Adrenal gland (tissue), 12 donors: Measurements from ENCODE around the gene HABP4. TPM values are rescaled to one million over a fixed set of nuclear protein-coding genes. Genes with fewer than 3 reads are reported as not detected.

Experiments
- DNase-seq, 7 donors: peaks; one replicate each; pipeline ENCODE4 v3.0.0-alpha.2; 2019 to 2020
- H3K27ac ChIP-seq, 5 donors: fragments of 200-600 bp; sonication (generic) in 4 of 5; 1 replicate in 3 of 5; 2 replicates in 2 of 5; pipeline versions ENCODE4 v1.5.1 to v1.8.0; 2016 to 2020; ENCODE audit warnings: mild to moderate bottlenecking in 1 of 5
- H3K27me3 ChIP-seq: fragments of 200-600 bp; 2 replicates; pipeline ENCODE4 v1.8.0; 2021
- H3K36me3 ChIP-seq, 2 donors: fragments of 200-600 bp; replicated peaks in 1 of 2; 1 replicate in 1 of 2; 2 replicates in 1 of 2; pipeline versions ENCODE4 v1.5.1 to v1.8.0; 2018 to 2022
- H3K4me1 ChIP-seq, 2 donors: fragments of 200-600 bp; replicated peaks in 1 of 2; 1 replicate in 1 of 2; 2 replicates in 1 of 2; pipeline versions ENCODE4 v1.5.1 to v1.8.0; 2018 to 2021
- H3K4me3 ChIP-seq, 4 donors: fragments of 200-600 bp; sonication (generic) in 3 of 4; one replicate each; pipeline ENCODE4 v1.5.1; 2016 to 2018
- H3K9me3 ChIP-seq, 3 donors: fragments of 200-600 bp; sonication (generic) in 1 of 3; replicated peaks in 1 of 3; 1 replicate in 2 of 3; 2 replicates in 1 of 3; pipeline versions ENCODE4 v1.5.1 to v1.8.0; 2016 to 2021
- POLR2A ChIP-seq, 2 donors: fragments of 450-650 bp; IDR thresholded peaks; one replicate each; pipeline ENCODE4 v1.6.1; 2017; ENCODE audit warnings: antibody characterized with exemption in 2 of 2, mild to moderate bottlenecking in 2 of 2, moderate library complexity in 1 of 2
- WGBS, 4 donors: extraction: QIAGEN DNeasy Blood & Tissue Kit in 2 of 4; methylation state at CpG; one replicate each; pipeline versions ENCODE4 v1.1.5 to v1.1.7; 2013 to 2017; 5-methylcytosine and 5-hydroxymethylcytosine counted together
- intact Hi-C, 2 donors: fragments of 100-400 bp; cut with DNase I; formaldehyde crosslinking; loops; one replicate each; pipeline versions ENCODE4 v1.14.1 to v1.15.0; 2022 to 2023
- polyA plus RNA-seq, 3 donors: library from polyadenylated mRNA; stranded (reverse); fragments of 200-250 nt in 2 of 3; fragments of 350-450 nt in 1 of 3; fragmentation: Illumina TruSeq in 1 of 3; extraction: RNeasy Lipid Tissue Mini Kit (QIAGEN cat#74804) in 1 of 3; gene quantifications; one replicate each; pipeline ENCODE4 v1.2.3, GENCODE V29; 2013 to 2014
- total RNA-seq, 9 donors: library from RNA; depleted of rRNA in 4 of 9; stranded (reverse); fragments of >200 nt in 4 of 9; fragments of 120-200 nt in 1 of 9; fragmentation: NEBNext Ultra II Directional in 1 of 9; extraction: Animal tissue kit (Norgen Biotek cat#: 25700) in 1 of 9; gene quantifications; one replicate each; pipeline versions ENCODE4 v1.1.0 to v1.2.4, GENCODE V29; 2013 to 2023
- TF ChIP-seq, protein P1 (sequence below), 6 experiments: fragments of 450-650 bp in 4 of 6; fragments of 200-600 bp in 2 of 6; sonication (generic) in 1 of 6; IDR thresholded peaks; 1 replicate in 5 of 6; 2 replicates in 1 of 6; pipeline versions ENCODE4 v1.5.1 to v1.8.0; 2016 to 2021; ENCODE audit warnings: antibody characterized with exemption in 6 of 6, mild to moderate bottlenecking in 2 of 6, moderate library complexity in 1 of 6
- donor health status: healthy with polysubstance abuse.
- donor health status: Bipolar disorder and iron deficiency.
- donor health status: DM: yes; HTN: yes; CAD: no.
- donor health status: DM: no; HTN: no; CAD: no.
- donor health status: DM: no; HTN: no; CAD: no.
- donor health status: DM: yes; HTN: yes; CAD: no.

Gene HABP4
- total and polyA plus RNA-seq, 12 donors, result 4.8 to 22.4 (median 10.0) TPM

GRCh38 chr9:96418083-96418919 is 31.7 kb upstream of the HABP4 start, which contains the start of gene ZNF367:
Gene ZNF367, minus strand, starts transcription at chr9:96418370. Its CDS starts 338 bp downstream, at chr9:96418032.
- intact Hi-C loops, result no loop called here
- H3K27ac ChIP-seq, result peak within 1 kb of the TSS; percentile 74 to 98 (median 93)

DNA sequence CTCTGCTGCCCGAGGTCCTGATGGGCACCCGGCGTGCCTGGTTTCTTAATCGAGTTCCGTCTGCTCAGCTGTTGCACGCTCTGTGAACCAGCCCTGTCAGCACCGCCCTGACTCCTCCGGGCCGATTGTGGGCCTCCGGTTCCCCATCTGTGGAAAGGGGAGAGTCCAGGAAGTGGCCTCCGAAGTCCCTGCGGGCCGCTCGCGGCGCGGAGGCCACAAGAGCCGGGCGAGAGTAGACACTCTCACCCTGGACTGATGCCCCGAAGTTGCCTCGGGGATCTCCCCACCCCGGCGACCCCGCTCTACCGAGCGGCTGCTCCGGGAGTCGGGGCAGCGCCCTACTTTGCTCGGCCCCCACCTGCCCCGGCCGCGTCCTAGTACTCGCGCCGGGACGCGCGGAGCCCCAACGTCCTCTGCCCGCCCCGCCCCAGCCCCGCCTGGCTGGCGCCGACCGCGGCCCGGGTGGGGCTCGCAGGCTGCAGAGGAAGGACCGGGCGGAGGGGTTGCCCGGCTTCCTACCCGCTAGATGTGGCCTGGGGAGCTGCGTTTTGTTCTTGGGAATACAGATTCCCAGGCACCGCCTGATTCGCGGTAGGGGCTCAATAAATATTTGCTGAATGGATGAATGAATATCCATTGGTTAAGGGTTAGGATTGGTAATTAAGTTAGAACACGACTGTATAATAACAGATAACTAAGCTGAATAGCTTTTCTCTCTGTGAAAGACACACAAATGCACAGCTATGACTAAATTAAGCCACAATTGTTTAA is 30.9 kb upstream of the HABP4 start:
- Histone ChIP-seq H3K36me3 (no peaks in the 10 kb centered on the region), H3K4me3 (peak overlapping the region in 3 of 4 donors; percentile 5 to 91 (median 65)), H3K9me3 (no peaks in the 10 kb centered on the region), H3K27ac (peak overlapping the region; percentile 74 to 98 (median 93)), H3K4me1 (peaks cover 13 to 28% of the 10 kb centered on the region in 2 donors), H3K27me3 (no peaks in the 10 kb centered on the region)
- TF ChIP-seq POLR2A (IDR thresholded peaks at IDR 0.05), result peak; percentile 6 to 59
- TF ChIP-seq, protein P1, sequence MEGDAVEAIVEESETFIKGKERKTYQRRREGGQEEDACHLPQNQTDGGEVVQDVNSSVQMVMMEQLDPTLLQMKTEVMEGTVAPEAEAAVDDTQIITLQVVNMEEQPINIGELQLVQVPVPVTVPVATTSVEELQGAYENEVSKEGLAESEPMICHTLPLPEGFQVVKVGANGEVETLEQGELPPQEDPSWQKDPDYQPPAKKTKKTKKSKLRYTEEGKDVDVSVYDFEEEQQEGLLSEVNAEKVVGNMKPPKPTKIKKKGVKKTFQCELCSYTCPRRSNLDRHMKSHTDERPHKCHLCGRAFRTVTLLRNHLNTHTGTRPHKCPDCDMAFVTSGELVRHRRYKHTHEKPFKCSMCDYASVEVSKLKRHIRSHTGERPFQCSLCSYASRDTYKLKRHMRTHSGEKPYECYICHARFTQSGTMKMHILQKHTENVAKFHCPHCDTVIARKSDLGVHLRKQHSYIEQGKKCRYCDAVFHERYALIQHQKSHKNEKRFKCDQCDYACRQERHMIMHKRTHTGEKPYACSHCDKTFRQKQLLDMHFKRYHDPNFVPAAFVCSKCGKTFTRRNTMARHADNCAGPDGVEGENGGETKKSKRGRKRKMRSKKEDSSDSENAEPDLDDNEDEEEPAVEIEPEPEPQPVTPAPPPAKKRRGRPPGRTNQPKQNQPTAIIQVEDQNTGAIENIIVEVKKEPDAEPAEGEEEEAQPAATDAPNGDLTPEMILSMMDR (IDR thresholded peaks at IDR 0.05), result no peak
- DNase-seq, result peak; percentile 42 to 71 (median 53)
- WGBS, 4 donors, result 0 to 1% (median 0%) methylated on average over 7 to 58 of the region's 58 CpGs
- intact Hi-C loops, result no loop called here

More at GRCh38 chr9:96418083-96418919, 31.7 kb upstream of the HABP4 start, which contains the start of gene ZNF367:
- TF ChIP-seq POLR2A (IDR thresholded peaks at IDR 0.05), result peak in 1 of 2 donors; percentile 45
- TF ChIP-seq, protein P1 (IDR thresholded peaks at IDR 0.05), result no peak
- H3K27me3 ChIP-seq, result no peaks in the 10 kb centered on the region
- H3K4me1 ChIP-seq, result peaks cover 13 to 28% of the 10 kb centered on the region in 2 donors
- no peaks in the 10 kb centered on the region for H3K36me3 ChIP-seq
- no peaks in the 10 kb centered on the region for H3K9me3 ChIP-seq
- 0 to 1% (median 1%) methylated on average over 13 to 100 of the region's 100 CpGs; no CpG with 5 or more reads in 1 of the 4 donors for WGBS, 4 donors
- DNase-seq, result peak; percentile 97 to 98 (median 98)
- peak within 1 kb of the TSS; percentile 27 to 91 (median 56) for H3K4me3 ChIP-seq

DNA sequence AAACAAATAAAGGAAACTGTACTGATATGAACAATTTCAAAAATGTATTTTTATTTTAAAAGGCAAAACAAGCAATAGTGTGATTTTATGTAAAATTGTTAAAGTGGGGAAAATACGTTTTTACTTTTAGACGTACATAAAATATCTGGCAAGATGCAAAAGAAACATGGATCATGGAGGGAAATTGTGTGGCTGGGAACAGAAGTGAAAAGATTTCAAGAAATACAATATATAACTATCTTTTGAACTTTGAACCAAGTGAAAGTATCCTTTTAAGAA is 30.3 kb upstream of the HABP4 start:
- Histone ChIP-seq H3K4me3 (peak overlapping the region in 1 of 4 donors; percentile 65), H3K4me1 (peaks cover 13 to 28% of the 10 kb centered on the region in 2 donors), H3K27ac (peak overlapping the region; percentile 74 to 98 (median 93)), H3K27me3 (no peaks in the 10 kb centered on the region), H3K9me3 (no peaks in the 10 kb centered on the region), H3K36me3 (no peaks in the 10 kb centered on the region)
- DNase-seq, result no peak
- intact Hi-C loops, result no loop called here
- WGBS, 4 donors, result 39 to 51% (median 44%) methylated on average over 2 of the region's 2 CpGs
- TF ChIP-seq, protein P1 (IDR thresholded peaks at IDR 0.05), result no peak
- TF ChIP-seq POLR2A (IDR thresholded peaks at IDR 0.05), result no peak
